HepG2 (cell line): ENCODE results near the gene ELF1. TPM values are rescaled to one million over a fixed set of nuclear protein-coding genes. Genes with fewer than 3 reads are reported as not detected.

Experiments
- CBFB ChIP-seq: sonication (generic); formaldehyde crosslinking; IDR thresholded peaks from 2 replicates; pipeline ENCODE4 v1.4.0; 2020; ENCODE audit warnings: missing genetic modification reagents
- HDAC1 ChIP-seq: sonication (generic); formaldehyde crosslinking; IDR thresholded peaks from 2 replicates; pipeline ENCODE4 v1.5.1; 2020; ENCODE audit warnings: mild to moderate bottlenecking, missing genetic modification reagents
- HNF4A ChIP-seq: sonication (generic); formaldehyde crosslinking; IDR thresholded peaks from 2 replicates; pipeline ENCODE4 v1.4.0; 2020; ENCODE audit warnings: missing genetic modification reagents
- KLF11 ChIP-seq: IDR thresholded peaks from 2 replicates; pipeline ENCODE4 v1.6.1; 2016; ENCODE audit warnings: missing compliant biosample characterization
- MBNL3 ChIP-seq: fragments of 250-450 bp; sonication (Bioruptor Pico); conservative IDR thresholded peaks from 2 replicates; pipeline ENCODE4 v1.8.0; 2022; ENCODE audit warnings: mild to moderate bottlenecking, inconsistent platforms
- SRF ChIP-seq: IDR thresholded peaks from 2 replicates; pipeline ENCODE4 v1.6.1; 2011; ENCODE audit warnings: mild to moderate bottlenecking, low read depth, low read length, moderate library complexity
- TP53 ChIP-seq: sonication (generic); formaldehyde crosslinking; conservative IDR thresholded peaks from 2 replicates; pipeline ENCODE4 v1.4.0; 2020; ENCODE audit warnings: missing genetic modification reagents
- ZNF282 ChIP-seq: fragments of 450-650 bp; IDR thresholded peaks from 2 replicates; pipeline ENCODE4 v1.6.1; 2018; ENCODE audit not compliant: partially characterized antibody
- ZNF775 ChIP-seq: sonication (generic); formaldehyde crosslinking; IDR thresholded peaks from 2 replicates; pipeline ENCODE4 v1.4.0; 2020; ENCODE audit warnings: missing genetic modification reagents, mild to moderate bottlenecking, moderate library complexity, borderline replicate concordance
- ZSCAN29 ChIP-seq: sonication (generic); formaldehyde crosslinking; conservative IDR thresholded peaks from 2 replicates; pipeline ENCODE4 v1.4.0; 2020; ENCODE audit warnings: mild to moderate bottlenecking, missing genetic modification reagents
- polyA plus RNA-seq, 8 experiments: library from polyadenylated mRNA; depleted of rRNA in 3 of 8; stranded (reverse) in 7 of 8; unstranded in 1 of 8; fragments of >200 nt; fragmentation: Illumina TruSeq in 4 of 8; extraction: Trizol in 4 of 8; gene quantifications; 2 replicates each; pipeline versions ENCODE4 v1.2.1 to v1.2.3, GENCODE V29; 2011 to 2016; ENCODE audit warnings: low read depth in 4 of 8, missing spikeins in 1 of 8, mixed read lengths in 1 of 8; ENCODE audit not compliant: insufficient read depth in 1 of 8
- total RNA-seq, 5 experiments: library from RNA; depleted of rRNA; stranded (reverse); fragments of >200 nt; fragmentation: Illumina TruSeq; extraction: Trizol; gene quantifications; 2 replicates each; pipeline ENCODE4 v1.2.3, GENCODE V29; 2016; ENCODE audit warnings: low read depth in 1 of 5
- TF ChIP-seq, protein P1 (sequence below): sonication (generic); formaldehyde crosslinking; IDR thresholded peaks from 2 replicates; pipeline ENCODE4 v1.8.0; 2022; ENCODE audit warnings: mild to moderate bottlenecking, missing genetic modification reagents
- TF ChIP-seq, protein P2 (sequence below): IDR thresholded peaks from 2 replicates; pipeline ENCODE4 v1.6.1; 2016; ENCODE audit warnings: missing biosample characterization, missing genetic modification reagents, low read depth
- TF ChIP-seq, protein P3 (sequence below): sonication (generic); formaldehyde crosslinking; IDR thresholded peaks from 2 replicates; pipeline ENCODE4 v1.8.0; 2023; ENCODE audit warnings: mild to moderate bottlenecking, missing genetic modification reagents
- TF ChIP-seq, protein P4 (sequence below): sonication (generic); formaldehyde crosslinking; IDR thresholded peaks from 2 replicates; pipeline ENCODE4 v1.5.0; 2020; ENCODE audit warnings: missing genetic modification reagents
- TF ChIP-seq, protein P5 (sequence below): sonication (generic); formaldehyde crosslinking; IDR thresholded peaks from 2 replicates; pipeline ENCODE4 v1.5.1; 2020; ENCODE audit warnings: mild to moderate bottlenecking, moderate library complexity, missing genetic modification reagents
- TF ChIP-seq, protein P6 (sequence below): sonication (generic); formaldehyde crosslinking; IDR thresholded peaks from 2 replicates; pipeline ENCODE4 v1.5.0; 2020; ENCODE audit warnings: mild to moderate bottlenecking, missing genetic modification reagents, borderline replicate concordance

Gene ELF1
- total and polyA plus RNA-seq, 2 of the 13 experiments (the other 11 are each of a cell fraction or from before 2014, with no cell fraction given): 24.6 to 71.5 TPM

DNA sequence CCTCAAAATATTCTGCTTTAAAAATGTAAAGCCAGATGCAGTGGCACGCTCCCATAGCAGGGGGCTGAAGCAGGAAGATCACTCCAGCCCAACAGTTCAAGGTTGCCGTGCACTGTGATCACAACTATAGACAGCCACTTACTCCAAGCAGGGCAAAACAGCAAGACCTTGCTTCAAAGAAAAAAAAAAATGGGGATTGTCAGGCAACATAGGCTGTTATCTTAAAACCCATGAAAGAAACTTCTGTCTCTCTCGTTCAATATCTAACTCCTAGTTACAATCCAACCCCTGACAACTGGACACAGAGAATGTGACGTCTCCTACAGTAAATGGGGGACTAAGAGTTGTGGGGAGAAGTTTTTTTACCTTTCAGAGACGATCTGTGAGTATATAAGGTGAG is 17.4 kb downstream of the ELF1 start (continued):
- TF ChIP-seq ZSCAN29 (CRISPR knock-in tag) (no peak), KLF11 (CRISPR knock-in tag) (no peak), ZNF775 (CRISPR knock-in tag) (no peak), HNF4A (CRISPR knock-in tag) (peak; percentile 87), MBNL3 (CRISPR knock-in tag) (no peak), TP53 (CRISPR knock-in tag) (no peak), HDAC1 (CRISPR knock-in tag) (0 out of 2 replicates have a peak, but pooled peaks have one; percentile 40), ZNF282 (no peak), CBFB (CRISPR knock-in tag) (no peak), SRF (no peak)
- TF ChIP-seq, protein P1, sequence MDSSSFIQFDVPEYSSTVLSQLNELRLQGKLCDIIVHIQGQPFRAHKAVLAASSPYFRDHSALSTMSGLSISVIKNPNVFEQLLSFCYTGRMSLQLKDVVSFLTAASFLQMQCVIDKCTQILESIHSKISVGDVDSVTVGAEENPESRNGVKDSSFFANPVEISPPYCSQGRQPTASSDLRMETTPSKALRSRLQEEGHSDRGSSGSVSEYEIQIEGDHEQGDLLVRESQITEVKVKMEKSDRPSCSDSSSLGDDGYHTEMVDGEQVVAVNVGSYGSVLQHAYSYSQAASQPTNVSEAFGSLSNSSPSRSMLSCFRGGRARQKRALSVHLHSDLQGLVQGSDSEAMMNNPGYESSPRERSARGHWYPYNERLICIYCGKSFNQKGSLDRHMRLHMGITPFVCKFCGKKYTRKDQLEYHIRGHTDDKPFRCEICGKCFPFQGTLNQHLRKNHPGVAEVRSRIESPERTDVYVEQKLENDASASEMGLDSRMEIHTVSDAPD: no peak
- TF ChIP-seq, protein P2, sequence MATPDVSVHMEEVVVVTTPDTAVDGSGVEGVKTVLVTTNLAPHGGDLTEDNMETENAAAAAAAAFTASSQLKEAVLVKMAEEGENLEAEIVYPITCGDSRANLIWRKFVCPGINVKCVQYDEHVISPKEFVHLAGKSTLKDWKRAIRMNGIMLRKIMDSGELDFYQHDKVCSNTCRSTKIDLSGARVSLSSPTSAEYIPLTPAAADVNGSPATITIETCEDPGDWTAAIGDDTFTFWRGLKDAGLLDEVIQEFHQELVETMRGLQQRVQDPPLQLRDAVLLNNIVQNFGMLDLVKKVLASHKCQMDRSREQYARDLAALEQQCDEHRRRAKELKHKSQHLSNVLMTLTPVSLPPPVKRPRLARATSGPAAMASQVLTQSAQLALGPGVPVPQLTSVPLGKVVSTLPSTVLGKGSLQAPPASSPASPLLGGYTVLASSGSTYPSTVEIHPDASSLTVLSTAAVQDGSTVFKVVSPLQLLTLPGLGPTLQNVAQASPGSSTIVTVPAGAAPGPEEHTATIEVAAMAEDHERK (CRISPR knock-in tag): no peak
- TF ChIP-seq, protein P3, sequence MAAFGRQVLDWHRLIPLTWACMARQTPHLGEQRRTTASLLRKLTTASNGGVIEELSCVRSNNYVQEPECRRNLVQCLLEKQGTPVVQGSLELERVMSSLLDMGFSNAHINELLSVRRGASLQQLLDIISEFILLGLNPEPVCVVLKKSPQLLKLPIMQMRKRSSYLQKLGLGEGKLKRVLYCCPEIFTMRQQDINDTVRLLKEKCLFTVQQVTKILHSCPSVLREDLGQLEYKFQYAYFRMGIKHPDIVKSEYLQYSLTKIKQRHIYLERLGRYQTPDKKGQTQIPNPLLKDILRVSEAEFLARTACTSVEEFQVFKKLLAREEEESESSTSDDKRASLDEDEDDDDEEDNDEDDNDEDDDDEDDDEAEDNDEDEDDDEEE (CRISPR knock-in tag): no peak
- TF ChIP-seq, protein P4, sequence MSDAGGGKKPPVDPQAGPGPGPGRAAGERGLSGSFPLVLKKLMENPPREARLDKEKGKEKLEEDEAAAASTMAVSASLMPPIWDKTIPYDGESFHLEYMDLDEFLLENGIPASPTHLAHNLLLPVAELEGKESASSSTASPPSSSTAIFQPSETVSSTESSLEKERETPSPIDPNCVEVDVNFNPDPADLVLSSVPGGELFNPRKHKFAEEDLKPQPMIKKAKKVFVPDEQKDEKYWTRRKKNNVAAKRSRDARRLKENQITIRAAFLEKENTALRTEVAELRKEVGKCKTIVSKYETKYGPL (CRISPR knock-in tag): no peak
- TF ChIP-seq, protein P5, sequence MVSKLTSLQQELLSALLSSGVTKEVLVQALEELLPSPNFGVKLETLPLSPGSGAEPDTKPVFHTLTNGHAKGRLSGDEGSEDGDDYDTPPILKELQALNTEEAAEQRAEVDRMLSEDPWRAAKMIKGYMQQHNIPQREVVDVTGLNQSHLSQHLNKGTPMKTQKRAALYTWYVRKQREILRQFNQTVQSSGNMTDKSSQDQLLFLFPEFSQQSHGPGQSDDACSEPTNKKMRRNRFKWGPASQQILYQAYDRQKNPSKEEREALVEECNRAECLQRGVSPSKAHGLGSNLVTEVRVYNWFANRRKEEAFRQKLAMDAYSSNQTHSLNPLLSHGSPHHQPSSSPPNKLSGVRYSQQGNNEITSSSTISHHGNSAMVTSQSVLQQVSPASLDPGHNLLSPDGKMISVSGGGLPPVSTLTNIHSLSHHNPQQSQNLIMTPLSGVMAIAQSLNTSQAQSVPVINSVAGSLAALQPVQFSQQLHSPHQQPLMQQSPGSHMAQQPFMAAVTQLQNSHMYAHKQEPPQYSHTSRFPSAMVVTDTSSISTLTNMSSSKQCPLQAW (CRISPR knock-in tag): no peak
- TF ChIP-seq, protein P6, sequence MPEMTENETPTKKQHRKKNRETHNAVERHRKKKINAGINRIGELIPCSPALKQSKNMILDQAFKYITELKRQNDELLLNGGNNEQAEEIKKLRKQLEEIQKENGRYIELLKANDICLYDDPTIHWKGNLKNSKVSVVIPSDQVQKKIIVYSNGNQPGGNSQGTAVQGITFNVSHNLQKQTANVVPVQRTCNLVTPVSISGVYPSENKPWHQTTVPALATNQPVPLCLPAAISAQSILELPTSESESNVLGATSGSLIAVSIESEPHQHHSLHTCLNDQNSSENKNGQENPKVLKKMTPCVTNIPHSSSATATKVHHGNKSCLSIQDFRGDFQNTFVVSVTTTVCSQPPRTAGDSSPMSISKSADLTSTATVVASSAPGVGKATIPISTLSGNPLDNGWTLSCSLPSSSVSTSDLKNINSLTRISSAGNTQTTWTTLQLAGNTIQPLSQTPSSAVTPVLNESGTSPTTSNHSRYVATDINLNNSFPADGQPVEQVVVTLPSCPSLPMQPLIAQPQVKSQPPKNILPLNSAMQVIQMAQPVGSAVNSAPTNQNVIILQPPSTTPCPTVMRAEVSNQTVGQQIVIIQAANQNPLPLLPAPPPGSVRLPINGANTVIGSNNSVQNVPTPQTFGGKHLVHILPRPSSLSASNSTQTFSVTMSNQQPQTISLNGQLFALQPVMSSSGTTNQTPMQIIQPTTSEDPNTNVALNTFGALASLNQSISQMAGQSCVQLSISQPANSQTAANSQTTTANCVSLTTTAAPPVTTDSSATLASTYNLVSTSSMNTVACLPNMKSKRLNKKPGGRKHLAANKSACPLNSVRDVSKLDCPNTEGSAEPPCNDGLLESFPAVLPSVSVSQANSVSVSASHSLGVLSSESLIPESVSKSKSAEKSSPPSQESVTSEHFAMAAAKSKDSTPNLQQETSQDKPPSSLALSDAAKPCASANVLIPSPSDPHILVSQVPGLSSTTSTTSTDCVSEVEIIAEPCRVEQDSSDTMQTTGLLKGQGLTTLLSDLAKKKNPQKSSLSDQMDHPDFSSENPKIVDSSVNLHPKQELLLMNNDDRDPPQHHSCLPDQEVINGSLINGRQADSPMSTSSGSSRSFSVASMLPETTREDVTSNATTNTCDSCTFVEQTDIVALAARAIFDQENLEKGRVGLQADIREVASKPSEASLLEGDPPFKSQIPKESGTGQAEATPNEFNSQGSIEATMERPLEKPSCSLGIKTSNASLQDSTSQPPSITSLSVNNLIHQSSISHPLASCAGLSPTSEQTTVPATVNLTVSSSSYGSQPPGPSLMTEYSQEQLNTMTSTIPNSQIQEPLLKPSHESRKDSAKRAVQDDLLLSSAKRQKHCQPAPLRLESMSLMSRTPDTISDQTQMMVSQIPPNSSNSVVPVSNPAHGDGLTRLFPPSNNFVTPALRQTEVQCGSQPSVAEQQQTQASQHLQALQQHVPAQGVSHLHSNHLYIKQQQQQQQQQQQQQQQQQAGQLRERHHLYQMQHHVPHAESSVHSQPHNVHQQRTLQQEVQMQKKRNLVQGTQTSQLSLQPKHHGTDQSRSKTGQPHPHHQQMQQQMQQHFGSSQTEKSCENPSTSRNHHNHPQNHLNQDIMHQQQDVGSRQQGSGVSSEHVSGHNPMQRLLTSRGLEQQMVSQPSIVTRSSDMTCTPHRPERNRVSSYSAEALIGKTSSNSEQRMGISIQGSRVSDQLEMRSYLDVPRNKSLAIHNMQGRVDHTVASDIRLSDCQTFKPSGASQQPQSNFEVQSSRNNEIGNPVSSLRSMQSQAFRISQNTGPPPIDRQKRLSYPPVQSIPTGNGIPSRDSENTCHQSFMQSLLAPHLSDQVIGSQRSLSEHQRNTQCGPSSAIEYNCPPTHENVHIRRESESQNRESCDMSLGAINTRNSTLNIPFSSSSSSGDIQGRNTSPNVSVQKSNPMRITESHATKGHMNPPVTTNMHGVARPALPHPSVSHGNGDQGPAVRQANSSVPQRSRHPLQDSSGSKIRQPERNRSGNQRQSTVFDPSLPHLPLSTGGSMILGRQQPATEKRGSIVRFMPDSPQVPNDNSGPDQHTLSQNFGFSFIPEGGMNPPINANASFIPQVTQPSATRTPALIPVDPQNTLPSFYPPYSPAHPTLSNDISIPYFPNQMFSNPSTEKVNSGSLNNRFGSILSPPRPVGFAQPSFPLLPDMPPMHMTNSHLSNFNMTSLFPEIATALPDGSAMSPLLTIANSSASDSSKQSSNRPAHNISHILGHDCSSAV (CRISPR knock-in tag): no peak
